ENCODE measurements around the gene ZFP64.

The ZFP64 gene

GRCh38 chr20:52104546-52105441 lies 86.8 kb downstream of the ZFP64 start:
- no peak for DNase-seq (ENCODE audit: low spot score)

GRCh38 chr20:52103913-52104545 lies 87.5 kb downstream of the ZFP64 start:
- DNase-seq (ENCODE audit: low spot score), result no peak

- DNase-seq (ENCODE audit: low spot score), result no peak
These were observed 88.2 kb downstream of the ZFP64 start for GRCh38 chr20:52103335-52103912.

- DNase-seq (ENCODE audit: low spot score), result no peak
These were observed 89.0 kb downstream of the ZFP64 start for GRCh38 chr20:52102559-52102958.

- no peak for DNase-seq (ENCODE audit: low spot score)
These were observed 89.5 kb downstream of the ZFP64 start for GRCh38 chr20:52102126-52102525.
